Bronchial epithelial cell (primary cell): ENCODE measurements around the gene IL27RA. TPM values are rescaled to one million over a fixed set of nuclear protein-coding genes. Genes with fewer than 3 reads are reported as not detected.
"Not testable (repeated sequence)": the region's sequence is repeated elsewhere in the genome, so short reads cannot be mapped to it uniquely, and the experiment has no call there.

ENCODE experiments used
- DNase-seq: peaks from one replicate; pipeline ENCODE4 v3.0.0-alpha.2; 2010; ENCODE audit warnings: low read depth
- FAIRE-seq: peaks from 2 replicates; lab custom pipeline; 2011; peaks lifted over from hg19 to GRCh38; lab: Jason Lieb, UNC
- H3K27me3 ChIP-seq: 2 replicates; pipeline ENCODE4 v1.5.1; 2011; ENCODE audit warnings: low read length; ENCODE audit not compliant: control insufficient read depth, insufficient read depth
- H3K36me3 ChIP-seq: 2 replicates; pipeline ENCODE4 v1.5.1; 2011; ENCODE audit warnings: low read length; ENCODE audit not compliant: control insufficient read depth, insufficient read depth
- H3K4me3 ChIP-seq: 2 replicates; pipeline ENCODE4 v1.5.1; 2011; ENCODE audit warnings: mild to moderate bottlenecking, low read depth, low read length, control low read depth
- CTCF ChIP-seq: IDR thresholded peaks from 2 replicates; pipeline ENCODE4 v1.5.1; 2011; ENCODE audit warnings: mild to moderate bottlenecking, moderate library complexity, low read length, control low read depth, inconsistent platforms; ENCODE audit not compliant: insufficient read depth, severe bottlenecking
- total RNA-seq: library from RNA; depleted of rRNA; stranded (reverse); fragments of >200 nt; gene quantifications from 2 replicates; pipeline ENCODE4 v1.2.1, GENCODE V29; 2014

IL27RA gene
- total RNA-seq, 1 donor from 2014 or later, result 0.26 TPM

- Histone ChIP-seq H3K27me3 (no peaks in the 10 kb centered on the region), H3K36me3 (no peaks in the 10 kb centered on the region), H3K4me3 (no peak overlapping the region)
- FAIRE-seq, result no peak
- peak; percentile 21 for DNase-seq
- TF ChIP-seq CTCF, result peak; percentile 87
Measured at GRCh38 chr19:14048443-14049153, 17.0 kb downstream of the IL27RA start.

GRCh38 chr19:14050512-14050911, 18.9 kb downstream of the IL27RA start:
- H3K27me3 ChIP-seq, result no peaks in the 10 kb centered on the region

GRCh38 chr19:14050961-14051360, 19.4 kb downstream of the IL27RA start:
- not testable (repeated sequence) for H3K4me3 ChIP-seq, H3K36me3 ChIP-seq, DNase-seq, H3K27me3 ChIP-seq, FAIRE-seq

More at GRCh38 chr19:14050512-14050911, 18.9 kb downstream of the IL27RA start:
- no peak for TF ChIP-seq CTCF
- Histone ChIP-seq H3K36me3 (no peaks in the 10 kb centered on the region), H3K4me3 (no peak overlapping the region)
- FAIRE-seq (no peak), DNase-seq (no peak)

GRCh38 chr19:14051980-14052379, 20.4 kb downstream of the IL27RA start:
- Histone ChIP-seq H3K4me3 (no peak overlapping the region), H3K36me3 (no peaks in the 10 kb centered on the region), H3K27me3 (no peaks in the 10 kb centered on the region)
- no peak for TF ChIP-seq CTCF
- FAIRE-seq, result no peak
- DNase-seq, result no peak

GRCh38 chr19:14052470-14052869, 20.9 kb downstream of the IL27RA start:
- Histone ChIP-seq H3K27me3 (no peaks in the 10 kb centered on the region), H3K4me3 (no peak overlapping the region), H3K36me3 (no peaks in the 10 kb centered on the region)
- no peak for TF ChIP-seq CTCF
- DNase-seq (no peak), FAIRE-seq (no peak)

- no peak for TF ChIP-seq CTCF
- no peak for FAIRE-seq
- Histone ChIP-seq H3K4me3 (no peak overlapping the region), H3K36me3 (no peaks in the 10 kb centered on the region), H3K27me3 (no peaks in the 10 kb centered on the region)
- no peak for DNase-seq
Measured at GRCh38 chr19:14053032-14053431, 21.5 kb downstream of the IL27RA start.
